Suprapubic skin (tissue), 4 donors: ENCODE data around the gene MTARC2. TPM values are rescaled to one million over a fixed set of nuclear protein-coding genes. Genes with fewer than 3 reads are reported as not detected.

Experiments used
- DNase-seq, 2 donors: peaks; one replicate each; pipeline ENCODE4 v3.0.0-alpha.2; 2019; ENCODE audit warnings: low spot score in 2 of 2
- H3K27ac ChIP-seq: fragments of 200-600 bp; sonication (generic); one replicate; pipeline ENCODE4 v1.5.1; 2019
- H3K27me3 ChIP-seq: fragments of 200-600 bp; sonication (generic); one replicate; pipeline ENCODE4 v1.5.1; 2019
- H3K36me3 ChIP-seq: fragments of 200-600 bp; sonication (generic); one replicate; pipeline ENCODE4 v1.5.1; 2019
- H3K4me1 ChIP-seq: fragments of 200-600 bp; sonication (generic); one replicate; pipeline ENCODE4 v1.5.1; 2019
- H3K4me3 ChIP-seq: fragments of 200-600 bp; sonication (generic); one replicate; pipeline ENCODE4 v1.5.1; 2019; ENCODE audit warnings: mild to moderate bottlenecking
- H3K9me3 ChIP-seq: fragments of 200-600 bp; sonication (generic); one replicate; pipeline ENCODE4 v1.5.1; 2019
- EP300 ChIP-seq: sonication (generic); formaldehyde crosslinking; IDR thresholded peaks from one replicate; pipeline ENCODE4 v1.6.1; 2017; ENCODE audit warnings: antibody characterized with exemption
- POLR2A ChIP-seq, 2 donors: fragments of 450-650 bp; IDR thresholded peaks; one replicate each; pipeline ENCODE4 v1.6.1; 2017; ENCODE audit warnings: antibody characterized with exemption in 2 of 2, mild to moderate bottlenecking in 2 of 2, moderate library complexity in 2 of 2
- POLR2AphosphoS5 ChIP-seq, 3 donors: sonication (generic); formaldehyde crosslinking; IDR thresholded peaks; one replicate each; pipeline ENCODE4 v1.6.1; 2017; ENCODE audit warnings: antibody characterized with exemption in 3 of 3
- WGBS: methylation state at CpG from one replicate; pipeline ENCODE4 v1.1.5; 2018; 5-methylcytosine and 5-hydroxymethylcytosine counted together
- total RNA-seq, 4 donors: library from RNA; depleted of rRNA; stranded (reverse); fragments of >200 nt; gene quantifications; one replicate each; pipeline ENCODE4 v1.1.0, GENCODE V29; 2016
- TF ChIP-seq, protein P1 (sequence below), 2 donors: fragments of 200-600 bp in 1 of 2; fragments of 450-650 bp in 1 of 2; sonication (generic) in 1 of 2; IDR thresholded peaks; one replicate each; pipeline ENCODE4 v1.5.1; 2016 to 2019; ENCODE audit warnings: antibody characterized with exemption in 2 of 2, mild to moderate bottlenecking in 1 of 2, moderate library complexity in 1 of 2

Gene MTARC2
- total RNA-seq, 4 donors from 2014 or later = 3.4 to 5.3 (median 4.1) TPM

DNA sequence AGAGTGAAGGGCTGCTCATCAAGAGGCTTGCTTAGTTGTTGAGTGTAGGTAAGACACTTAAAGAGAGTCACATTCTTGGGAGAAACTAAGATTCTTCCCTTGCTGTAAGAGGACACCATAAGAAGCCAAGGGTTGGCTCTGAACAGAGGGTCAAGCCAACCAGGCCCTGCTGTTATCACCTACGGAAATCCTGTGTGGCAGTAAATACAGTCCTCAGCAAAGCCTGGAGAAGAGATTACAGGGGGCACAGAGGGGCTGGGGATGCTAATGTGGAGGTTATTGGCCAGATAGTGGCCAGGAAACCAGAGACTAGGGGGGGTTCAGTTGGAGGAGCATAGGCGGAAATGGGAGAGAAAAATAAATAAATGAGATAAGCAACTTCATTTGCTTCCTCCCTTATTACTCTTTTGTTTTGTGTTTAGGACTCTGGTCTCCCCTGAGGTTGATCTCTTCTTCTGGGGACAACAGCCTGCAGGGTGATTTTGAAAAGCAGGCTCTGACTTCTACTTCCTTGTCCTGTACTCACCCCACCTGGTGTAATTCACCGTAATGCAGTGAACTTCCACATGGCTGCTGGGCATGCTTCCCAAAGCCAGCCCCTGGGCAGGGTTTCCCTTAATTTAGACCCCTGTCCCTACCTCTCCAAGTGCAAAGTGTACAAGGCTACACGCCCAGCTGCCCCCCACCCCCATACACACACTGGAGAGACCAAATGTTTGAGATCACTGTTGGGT lies 79.5 kb downstream of the MTARC2 start:
- H3K4me1 ChIP-seq = no peaks in the 10 kb centered on the region
- H3K9me3 ChIP-seq = no peaks in the 10 kb centered on the region
- TF ChIP-seq POLR2AphosphoS5 (IDR thresholded peaks at IDR 0.05) (no peak), POLR2A (IDR thresholded peaks at IDR 0.05) (no peak), EP300 (no peak)
- TF ChIP-seq, protein P1, sequence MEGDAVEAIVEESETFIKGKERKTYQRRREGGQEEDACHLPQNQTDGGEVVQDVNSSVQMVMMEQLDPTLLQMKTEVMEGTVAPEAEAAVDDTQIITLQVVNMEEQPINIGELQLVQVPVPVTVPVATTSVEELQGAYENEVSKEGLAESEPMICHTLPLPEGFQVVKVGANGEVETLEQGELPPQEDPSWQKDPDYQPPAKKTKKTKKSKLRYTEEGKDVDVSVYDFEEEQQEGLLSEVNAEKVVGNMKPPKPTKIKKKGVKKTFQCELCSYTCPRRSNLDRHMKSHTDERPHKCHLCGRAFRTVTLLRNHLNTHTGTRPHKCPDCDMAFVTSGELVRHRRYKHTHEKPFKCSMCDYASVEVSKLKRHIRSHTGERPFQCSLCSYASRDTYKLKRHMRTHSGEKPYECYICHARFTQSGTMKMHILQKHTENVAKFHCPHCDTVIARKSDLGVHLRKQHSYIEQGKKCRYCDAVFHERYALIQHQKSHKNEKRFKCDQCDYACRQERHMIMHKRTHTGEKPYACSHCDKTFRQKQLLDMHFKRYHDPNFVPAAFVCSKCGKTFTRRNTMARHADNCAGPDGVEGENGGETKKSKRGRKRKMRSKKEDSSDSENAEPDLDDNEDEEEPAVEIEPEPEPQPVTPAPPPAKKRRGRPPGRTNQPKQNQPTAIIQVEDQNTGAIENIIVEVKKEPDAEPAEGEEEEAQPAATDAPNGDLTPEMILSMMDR (IDR thresholded peaks at IDR 0.05) = no peak
- DNase-seq = no peak
- no peaks in the 10 kb centered on the region for H3K36me3 ChIP-seq
- H3K27ac ChIP-seq = no peak overlapping the region
- no peak overlapping the region for H3K4me3 ChIP-seq
- no peaks in the 10 kb centered on the region for H3K27me3 ChIP-seq
- WGBS = 75% methylated on average over 4 of the region's 4 CpGs

DNA sequence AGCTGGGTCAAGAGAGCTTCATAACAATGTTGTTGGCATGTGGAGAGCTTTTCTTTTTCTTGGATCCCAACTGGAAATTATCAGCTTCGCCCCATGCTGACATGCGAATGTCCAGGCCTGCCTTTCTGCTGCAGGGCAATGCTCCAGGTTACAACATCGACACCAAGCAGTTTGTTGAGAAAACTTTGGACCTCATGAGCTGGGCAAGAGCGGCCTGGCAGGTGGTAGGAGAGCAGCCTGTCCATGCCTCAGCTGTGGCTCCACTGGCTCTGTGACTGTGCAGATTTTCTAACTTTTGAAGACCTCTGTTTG lies 80.0 kb downstream of the MTARC2 start:
- no peaks in the 10 kb centered on the region for H3K4me1 ChIP-seq
- TF ChIP-seq, protein P1 (IDR thresholded peaks at IDR 0.05) = no peak
- TF ChIP-seq POLR2A (IDR thresholded peaks at IDR 0.05) (no peak), POLR2AphosphoS5 (IDR thresholded peaks at IDR 0.05) (no peak), EP300 (no peak)
- no peak overlapping the region for H3K27ac ChIP-seq
- DNase-seq = no peak
- H3K27me3 ChIP-seq = no peaks in the 10 kb centered on the region
- H3K9me3 ChIP-seq = no peaks in the 10 kb centered on the region
- H3K36me3 ChIP-seq = no peaks in the 10 kb centered on the region
- WGBS = 73% methylated on average over 4 of the region's 4 CpGs
- no peak overlapping the region for H3K4me3 ChIP-seq

DNA sequence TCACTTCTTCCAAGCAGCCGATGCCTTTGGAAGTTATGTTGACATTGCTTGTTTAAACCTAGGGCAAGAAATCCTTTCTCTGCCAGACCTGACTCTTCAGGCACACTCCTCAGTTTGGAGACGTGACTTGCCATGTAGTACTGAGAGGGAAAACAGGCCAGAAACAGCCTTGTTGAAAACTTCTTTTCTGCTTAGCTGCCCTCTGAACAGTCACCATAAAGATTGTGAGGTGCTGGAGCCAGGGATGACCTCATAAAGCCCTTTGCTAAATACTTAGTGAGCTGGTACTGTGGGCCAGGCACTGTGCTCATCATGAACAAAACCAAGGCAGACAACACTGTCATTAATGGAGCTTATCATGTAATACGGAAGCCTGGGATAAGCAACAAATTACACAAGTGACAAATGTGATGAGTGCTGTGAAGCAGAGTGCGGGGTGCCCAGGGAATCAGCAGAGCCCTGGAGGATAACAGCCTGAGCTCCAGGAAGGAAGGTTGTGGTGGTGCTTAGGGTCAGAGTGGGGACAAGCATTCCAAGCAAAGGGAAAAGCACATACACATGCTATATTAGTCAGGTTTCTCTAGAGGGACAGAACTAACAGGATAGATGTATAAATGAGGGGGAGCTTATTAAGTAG lies 80.9 kb downstream of the MTARC2 start:
- H3K27me3 ChIP-seq = no peaks in the 10 kb centered on the region
- no peak for DNase-seq
- no peak for TF ChIP-seq EP300
- TF ChIP-seq POLR2A (IDR thresholded peaks at IDR 0.05) = no peak
- no peak for TF ChIP-seq POLR2AphosphoS5 (IDR thresholded peaks at IDR 0.05)
- TF ChIP-seq, protein P1 (IDR thresholded peaks at IDR 0.05) = no peak
- H3K27ac ChIP-seq = no peak overlapping the region
- H3K36me3 ChIP-seq = no peaks in the 10 kb centered on the region
- H3K4me1 ChIP-seq = peaks cover 8% of the 10 kb centered on the region
- no peak overlapping the region for H3K4me3 ChIP-seq
- no peaks in the 10 kb centered on the region for H3K9me3 ChIP-seq
- 85% methylated on average over 4 of the region's 4 CpGs for WGBS

DNA sequence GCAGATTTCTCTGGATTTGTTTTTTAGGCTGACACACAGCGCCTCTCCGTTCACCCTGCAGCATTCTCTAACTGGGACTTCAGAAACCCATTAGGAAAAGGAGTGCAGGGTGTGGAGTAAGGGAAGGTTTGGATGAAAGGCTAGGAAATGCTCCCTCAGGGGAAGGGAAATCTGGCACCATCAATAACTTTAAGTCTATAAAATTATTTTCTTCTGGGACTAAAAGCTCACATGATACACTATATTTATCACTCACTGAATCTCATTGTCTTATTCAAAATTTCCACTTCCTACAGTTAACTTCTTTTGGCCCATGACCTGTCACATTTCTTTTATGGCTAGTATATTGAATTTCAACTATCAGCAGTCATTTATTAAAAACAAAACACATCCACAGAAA lies 85.3 kb downstream of the MTARC2 start:
- H3K27ac ChIP-seq = no peak overlapping the region
- H3K4me1 ChIP-seq = peaks cover 8% of the 10 kb centered on the region
- no peaks in the 10 kb centered on the region for H3K36me3 ChIP-seq
- no peaks in the 10 kb centered on the region for H3K9me3 ChIP-seq
- no peak overlapping the region for H3K4me3 ChIP-seq
- no peaks in the 10 kb centered on the region for H3K27me3 ChIP-seq
- no peak for DNase-seq
- no peak for TF ChIP-seq POLR2AphosphoS5 (IDR thresholded peaks at IDR 0.05)
- TF ChIP-seq POLR2A (IDR thresholded peaks at IDR 0.05) = no peak
- TF ChIP-seq, protein P1 (IDR thresholded peaks at IDR 0.05) = no peak
- no peak for TF ChIP-seq EP300
- 26% methylated on average over 2 of the region's 2 CpGs for WGBS

Other genes starting within 250 kb of the MTARC2 start
- gene MARK1, start 220.2 kb upstream of the MTARC2 start, total RNA-seq = 1 to 10 TPM; 2.9 to 5.2 (median 3.9) TPM
- gene C1orf115, start 58.0 kb upstream of the MTARC2 start, total RNA-seq = 10 to 100 TPM; 10.0 to 24.5 (median 14.8) TPM
- gene MTARC1, start 38.6 kb downstream of the MTARC2 start, total RNA-seq = 10 to 100 TPM in 1 of 4 donors, 1 to 10 TPM in 3; 2.1 to 12.7 (median 7.5) TPM
- 10 to 100 TPM in 1 of 4 donors, 1 to 10 TPM in 3; 1.9 to 11.1 (median 3.5) TPM for gene HLX, start 131.1 kb downstream of the MTARC2 start, total RNA-seq